GM12878 (cell line): ENCODE results near the gene TOMT. TPM values are rescaled to one million over a fixed set of nuclear protein-coding genes. Genes with fewer than 3 reads are reported as not detected.

Experiments used
- ASH2L ChIP-seq: fragments of 300-600, 200-600 bp; sonication (generic); IDR thresholded peaks from 2 replicates; pipeline ENCODE4 v1.6.1; 2017; ENCODE audit warnings: low read depth, mild to moderate bottlenecking, borderline replicate concordance
- BMI1 ChIP-seq: fragments of 450-650 bp; IDR thresholded peaks from 2 replicates; pipeline ENCODE4 v1.6.1; 2016; ENCODE audit warnings: mild to moderate bottlenecking, moderate library complexity, borderline replicate concordance
- BRCA1 ChIP-seq: IDR thresholded peaks from 2 replicates; pipeline ENCODE4 v1.6.1; 2011; ENCODE audit warnings: low read depth, low read length, improper control_type of control experiment
- CBFB ChIP-seq: IDR thresholded peaks from 2 replicates; pipeline ENCODE4 v1.6.1; 2016; ENCODE audit warnings: antibody characterized with exemption, low read depth
- CBX3 ChIP-seq: fragments of 200-600 bp; sonication (generic); IDR thresholded peaks from 2 replicates; pipeline ENCODE4 v1.6.1; 2016; ENCODE audit warnings: low read depth, borderline replicate concordance
- CEBPB ChIP-seq, 2 experiments: fragments of 150-350 bp in 1 of 2; IDR thresholded peaks; 2 replicates each; pipeline ENCODE4 v1.6.1; 2012 to 2014; ENCODE audit warnings: low read depth in 2 of 2, low read length in 2 of 2, borderline replicate concordance in 1 of 2, inconsistent platforms in 1 of 2
- CTCF ChIP-seq, 3 experiments: IDR thresholded peaks in 2 of 3; conservative IDR thresholded peaks in 1 of 3; 2 replicates each; pipeline ENCODE4 v1.5.1; 2011; ENCODE audit warnings: low read depth in 3 of 3, low read length in 3 of 3, mild to moderate bottlenecking in 3 of 3, control low read depth in 2 of 3, moderate library complexity in 2 of 3, inconsistent platforms in 1 of 3, mixed read lengths in 1 of 3; ENCODE audit not compliant: control insufficient read depth in 2 of 3, insufficient read depth in 1 of 3; ENCODE audit errors: extremely low read depth in 1 of 3
- EP300 ChIP-seq, 2 experiments: fragments of 150-350 bp in 1 of 2; IDR thresholded peaks; 2 replicates each; pipeline ENCODE4 v1.6.1; 2011 to 2012; ENCODE audit warnings: low read depth in 2 of 2, low read length in 2 of 2, borderline replicate concordance in 1 of 2, improper control_type of control experiment in 1 of 2, inconsistent platforms in 1 of 2; ENCODE audit not compliant: control insufficient read depth in 1 of 2
- ETV6 ChIP-seq, 2 experiments: fragments of 450-650 bp in 1 of 2; IDR thresholded peaks in 1 of 2; conservative IDR thresholded peaks in 1 of 2; 2 replicates each; pipeline ENCODE4 v1.6.1; 2014; ENCODE audit warnings: antibody characterized with exemption in 1 of 2, borderline replicate concordance in 1 of 2, low read depth in 1 of 2, mild to moderate bottlenecking in 1 of 2, moderate library complexity in 1 of 2
- FOS ChIP-seq: IDR thresholded peaks from 3 replicates; pipeline ENCODE4 v1.6.1; 2011; ENCODE audit warnings: borderline replicate concordance; ENCODE audit not compliant: insufficient read length; ENCODE audit errors: extremely low read depth
- FOXM1 ChIP-seq: IDR thresholded peaks from 2 replicates; pipeline ENCODE4 v1.6.1; 2012; ENCODE audit warnings: low read depth, mild to moderate bottlenecking, inconsistent platforms, low read length, moderate library complexity
- KAT2A ChIP-seq: conservative IDR thresholded peaks from 2 replicates; pipeline ENCODE4 v1.6.1; 2011; ENCODE audit warnings: low read depth, low read length; ENCODE audit not compliant: control insufficient read depth
- KLF5 ChIP-seq: fragments of 450-650 bp; IDR thresholded peaks from 2 replicates; pipeline ENCODE4 v1.6.1; 2014; ENCODE audit warnings: mild to moderate bottlenecking; ENCODE audit not compliant: partially characterized antibody
- LARP7 ChIP-seq: fragments of 450-650 bp; IDR thresholded peaks from 2 replicates; pipeline ENCODE4 v1.6.1; 2017; ENCODE audit warnings: mild to moderate bottlenecking
- MEF2B ChIP-seq: fragments of 450-650 bp; IDR thresholded peaks from 2 replicates; pipeline ENCODE4 v1.6.1; 2018; ENCODE audit warnings: mild to moderate bottlenecking, moderate library complexity; ENCODE audit not compliant: partially characterized antibody, poor library complexity, severe bottlenecking
- MTA3 ChIP-seq: IDR thresholded peaks from 2 replicates; pipeline ENCODE4 v1.6.1; 2012; ENCODE audit warnings: low read length, inconsistent platforms, borderline replicate concordance
- MYC ChIP-seq: IDR thresholded peaks from 2 replicates; pipeline ENCODE4 v1.6.1; 2011; ENCODE audit warnings: mild to moderate bottlenecking, low read length, moderate library complexity, inconsistent platforms; ENCODE audit not compliant: insufficient read depth, insufficient replicate concordance, insufficient read length, severe bottlenecking
- NR2C2 ChIP-seq: IDR thresholded peaks from 2 replicates; pipeline ENCODE4 v1.6.1; 2011; ENCODE audit warnings: borderline replicate concordance, low read depth; ENCODE audit not compliant: control insufficient read depth, insufficient read length
- PAX8 ChIP-seq: fragments of 450-650 bp; IDR thresholded peaks from 2 replicates; pipeline ENCODE4 v1.6.1; 2017; ENCODE audit warnings: mild to moderate bottlenecking, moderate library complexity
- REST ChIP-seq: IDR thresholded peaks from 2 replicates; pipeline ENCODE4 v1.6.1; 2012; ENCODE audit warnings: mild to moderate bottlenecking, low read depth, low read length
- SIN3A ChIP-seq: IDR thresholded peaks from 2 replicates; pipeline ENCODE4 v1.6.1; 2012; ENCODE audit warnings: low read depth, low read length, improper control_type of control experiment
- SP1 ChIP-seq: IDR thresholded peaks from one replicate; pipeline ENCODE4 v1.6.1; 2011; ENCODE audit warnings: low read depth, low read length
- SREBF1 ChIP-seq: IDR thresholded peaks from 2 replicates; pipeline ENCODE4 v1.6.1; 2012; ENCODE audit warnings: mild to moderate bottlenecking, low read length
- TCF3 ChIP-seq: IDR thresholded peaks from 2 replicates; pipeline ENCODE4 v1.6.1; 2012; ENCODE audit warnings: low read depth, mild to moderate bottlenecking, low read length, borderline replicate concordance; ENCODE audit not compliant: insufficient read depth
- YBX1 ChIP-seq: fragments of 450-650 bp; IDR thresholded peaks from 2 replicates; pipeline ENCODE4 v1.6.1; 2016; ENCODE audit warnings: antibody characterized with exemption
- polyA plus RNA-seq, 11 experiments: library from polyadenylated mRNA; depleted of rRNA in 4 of 11; unstranded in 6 of 11; stranded (reverse) in 5 of 11; fragments of >200 nt; fragmentation: Nextera tagmentation in 4 of 11; fragmentation: Illumina TruSeq in 1 of 11; extraction: Ambion mirVana in 4 of 11; extraction: Trizol in 1 of 11; gene quantifications; 1 replicate in 1 of 11; 2 replicates in 10 of 11; pipeline versions ENCODE4 v1.2.1 to v1.2.3, GENCODE V29; 2011 to 2016; ENCODE audit warnings: inconsistent platforms in 2 of 11, missing spikeins in 2 of 11, low read depth in 1 of 11
- total RNA-seq, 4 experiments: library from RNA; depleted of rRNA in 3 of 4; stranded (reverse); fragments of >200 nt in 3 of 4; fragmentation: Illumina TruSeq in 1 of 4; extraction: Trizol in 1 of 4; gene quantifications; 2 replicates each; pipeline versions ENCODE4 v1.2.1 to v1.2.3, GENCODE V29; 2013 to 2021

Gene TOMT
- total and polyA plus RNA-seq, 10 of the 15 experiments (the other 5 are each of a cell fraction or from before 2014, with no cell fraction given) = not detected

DNA sequence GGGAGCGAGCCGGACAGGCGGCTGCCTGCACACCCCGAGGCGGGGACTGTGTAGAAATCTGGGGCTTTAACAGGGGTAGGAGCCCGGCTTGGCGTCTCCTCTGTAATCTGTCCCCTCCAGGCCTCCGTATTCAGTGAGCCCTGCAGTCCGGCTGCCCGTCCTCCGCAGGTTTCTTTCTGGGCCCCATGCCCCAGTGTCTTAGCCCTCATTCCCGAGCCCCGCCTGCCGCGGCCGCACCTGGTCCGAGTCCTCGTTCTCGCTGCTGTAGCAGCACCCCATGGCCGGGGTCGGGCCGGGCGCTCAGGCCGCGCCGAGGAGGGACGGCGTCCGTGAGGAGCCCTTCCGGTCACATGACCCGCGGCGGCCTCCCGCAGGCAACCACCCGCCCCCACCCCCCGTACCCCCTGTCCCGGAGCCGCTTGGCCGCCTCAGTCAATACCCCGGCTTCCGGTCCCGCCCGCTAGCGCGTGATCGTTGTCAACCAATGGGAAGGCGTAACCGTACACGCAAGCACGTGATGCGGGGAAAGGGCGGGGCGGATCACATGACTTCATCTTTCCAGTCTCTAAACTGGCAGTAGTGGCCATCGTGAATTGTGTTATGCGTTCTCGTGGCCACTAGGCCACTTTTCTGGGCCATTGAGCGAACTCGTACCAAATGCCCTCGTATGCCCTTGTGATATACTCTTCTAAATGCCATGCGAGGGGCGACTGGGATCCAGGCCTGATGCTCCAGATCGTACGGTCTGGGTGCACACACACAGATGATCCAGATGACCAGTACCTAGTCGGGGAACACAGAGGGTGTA is 2.6 kb upstream of the TOMT start, which contains the start of gene LAMTOR1 (continued):
- TF ChIP-seq CTCF (IDR thresholded peaks at IDR 0.05 in 2 of 3, conservative IDR thresholded peaks at IDR 0.05 in 1 of 3; ENCODE audit: control insufficient read depth in 2 of 3, extremely low read depth in 1 of 3, insufficient read depth in 1 of 3, low read depth in 3 of 3, low read length in 3 of 3) (peak; percentile 20 to 48 (median 40); a peak in 5 of 6 replicates), TCF3 (peak; percentile 78), CBX3 (no peak), KLF5 (peak; percentile 64), REST (no peak), MTA3 (no peak), PAX8 (no peak), NR2C2 (no peak), MEF2B (peak; percentile 52), SREBF1 (no peak), KAT2A (no peak), LARP7 (peak; percentile 59; the same call in 1 of the 2 replicates), FOS (peak; percentile 78), FOXM1 (no peak), SIN3A (peak; percentile 59; the same call in 1 of the 2 replicates), YBX1 (no peak), ASH2L (no peak), SP1 (peak; percentile 80), BRCA1 (no peak), MYC (no peak), EP300 (IDR thresholded peaks at IDR 0.05; ENCODE audit: borderline replicate concordance in 1 of 2, control insufficient read depth in 1 of 2, low read depth in 2 of 2, low read length in 2 of 2) (peak in 1 of 2 experiments; percentile 17; a peak in 1 of 4 replicates), BMI1 (no peak), CBFB (peak; percentile 65), CEBPB (IDR thresholded peaks at IDR 0.05; ENCODE audit: borderline replicate concordance in 1 of 2, low read depth in 2 of 2, low read length in 2 of 2) (no peak), ETV6 (conservative IDR thresholded peaks at IDR 0.05 in 1 of 2, IDR thresholded peaks at IDR 0.05 in 1 of 2; ENCODE audit: borderline replicate concordance in 1 of 2, low read depth in 1 of 2) (no peak)
